Measurements from ENCODE around the gene POPDC2. TPM values are rescaled to one million over a fixed set of nuclear protein-coding genes. Genes with fewer than 3 reads are reported as not detected.

The POPDC2 gene
- total and polyA plus RNA-seq, 2 donors (not counting 1 experiment from before 2014, with no cell fraction given), result 8.0 to 9.5 TPM

GRCh38 chr3:119700920-119701734, 40.7 kb upstream of the POPDC2 start:
- DNase-seq, result peak; percentile 8
- Histone ChIP-seq H3K36me3 (replicated peaks in 1 of 2; ENCODE audit: control extremely low read depth in 1 of 2, control insufficient read depth in 1 of 2, extremely low read depth in 1 of 2, insufficient read depth in 2 of 2, low read length in 1 of 2) (no peaks in the 10 kb centered on the region), H3K27ac (ENCODE audit: low read length in 2 of 2) (peak overlapping the region; percentile 61 to 76), H3K79me2 (ENCODE audit: control insufficient read depth, insufficient read depth, low read length) (no peaks in the 10 kb centered on the region), H3K4me3 (ENCODE audit: control extremely low read depth in 1 of 5, extremely low read depth in 1 of 5, insufficient read depth in 1 of 5, low read depth in 2 of 5, low read length in 4 of 5) (no peak overlapping the region), H3K9me3 (ENCODE audit: control extremely low read depth in 1 of 3, control insufficient read depth in 2 of 3, insufficient read depth in 1 of 3, low read length in 2 of 3) (peaks cover 0 to 13% (median 0%) of the 10 kb centered on the region in 3 donors), H3K27me3 (replicated peaks in 1 of 4; ENCODE audit: control extremely low read depth in 1 of 4, control insufficient read depth in 3 of 4, insufficient read depth in 4 of 4, low read length in 3 of 4) (no peaks in the 10 kb centered on the region), H3K4me1 (ENCODE audit: control insufficient read depth in 2 of 2, insufficient read depth in 2 of 2, low read length in 2 of 2) (peaks cover 25 to 32% of the 10 kb centered on the region in 2 donors), H3K4me2 (replicated peaks; ENCODE audit: low read depth, low read length, poor library complexity, severe bottlenecking) (peak overlapping the region; percentile 29), H3K9ac (ENCODE audit: low read length) (no peak overlapping the region), H2AFZ (ENCODE audit: insufficient read depth, low read depth, low read length, poor library complexity, severe bottlenecking) (no peak overlapping the region), H4K20me1 (ENCODE audit: control insufficient read depth, insufficient read depth, low read length, poor library complexity, severe bottlenecking) (no peaks in the 10 kb centered on the region)
- POLR2A ChIA-PET, result interaction anchor here (0.6 to 0.9 kb wide), 3 partner anchors 24 to 394 kb away, joined by 3 to 5 read pairs (median 4); partner anchors contain the start of gene COX17
- no peak for ATAC-seq (ENCODE audit: low read depth)
- Mint-ChIP-seq H3K27me3 (no peaks in the 10 kb centered on the region), H3K4me3 (peak overlapping the region; percentile 72), H3K27ac (peak overlapping the region; percentile 93), H3K4me1 (peaks cover 48% of the 10 kb centered on the region), H3K9me3 (ENCODE audit: insufficient read depth) (peaks cover 5% of the 10 kb centered on the region)
- TF ChIP-seq CTCF (IDR thresholded peaks at IDR 0.05) (no peak), EZH2 (IDR thresholded peaks at IDR 0.05; ENCODE audit: borderline replicate concordance, insufficient read depth, low read depth, low read length, poor library complexity, severe bottlenecking) (no peak)
- 100% methylated on average over 2 of the region's 22 CpGs for WGBS (ENCODE audit: insufficient coverage)
- CTCF ChIA-PET, result interaction anchor here (0.6 to 1.6 kb wide), 2 partner anchors 10 to 20 kb away, joined by 3 to 7 read pairs; no protein-coding TSS in a partner anchor
- intact Hi-C loops (cut with micrococcal nuclease), result loop anchor here (1.0 to 10.0 kb wide), 5 partner anchors 24 to 1041 kb away; partner anchors contain the start of genes B4GALT4, COX17, GTF2E1 and LRRC58
